Right ventricle myocardium superior (tissue), 1 donor: Measurements from ENCODE around the gene TBC1D4. TPM values are rescaled to one million over a fixed set of nuclear protein-coding genes. Genes with fewer than 3 reads are reported as not detected.
A peak's percentile ranks its signal among the peaks of the same experiment; 100 is the strongest.

Source experiments
- ATAC-seq: fragments of 200-7000 bp; cut with Tn5 transposase; one replicate; pipeline ENCODE4 v1.9.1; 2020; ENCODE audit warnings: mild to moderate bottlenecking; ENCODE audit not compliant: poor library complexity
- DNase-seq: peaks from one replicate; pipeline ENCODE4 v3.0.0-alpha.2; 2020
- intact Hi-C: fragments of 100-400 bp; cut with DNase I; formaldehyde crosslinking; loops from one replicate; pipeline ENCODE4 v1.11.2; 2022
- total RNA-seq: library from RNA; stranded (reverse); fragmentation: NEBNext Ultra II Directional; extraction: Animal tissue kit (Norgen Biotek cat#: 25700); gene quantifications from one replicate; pipeline ENCODE4 v1.2.1, GENCODE V29; 2021
- donor health status: DM: no; HTN: yes; CAD: no; lungs with severe emphysema.

TBC1D4 gene
- total RNA-seq, 1 donor from 2014 or later = 107 TPM

- ATAC-seq (no peak), DNase-seq (no peak)
Observed at GRCh38 chr13:75404726-75405125, 77.2 kb downstream of the TBC1D4 start.

DNA sequence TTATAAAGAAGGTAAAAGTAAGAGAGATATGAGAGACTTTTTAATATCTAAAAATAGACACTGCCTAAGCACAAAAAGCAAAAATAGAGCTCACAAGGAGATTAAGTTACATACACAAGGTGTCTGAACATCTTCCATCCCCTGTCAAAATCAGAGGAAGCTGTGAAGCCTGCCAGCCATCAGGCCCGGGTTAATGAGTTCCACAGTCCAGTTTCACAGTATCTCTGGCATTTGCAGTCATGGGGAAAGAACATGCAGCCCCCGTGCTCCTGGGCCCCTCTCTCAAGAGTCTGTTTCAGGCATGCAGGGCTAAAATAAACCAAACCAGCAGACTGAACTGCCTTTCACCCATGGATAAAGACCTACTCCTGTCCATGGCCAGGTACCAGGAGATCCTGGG is 79.2 kb downstream of the TBC1D4 start:
- peak; percentile 76 for ATAC-seq
- intact Hi-C loops = no loop called here
- peak; percentile 69 for DNase-seq

More at GRCh38 chr13:75404726-75405125, 77.2 kb downstream of the TBC1D4 start:
- intact Hi-C loops = no loop called here

GRCh38 chr13:75400775-75401174 is 81.2 kb downstream of the TBC1D4 start:
- no peak for ATAC-seq
- DNase-seq = no peak
- intact Hi-C loops = no loop called here

- ATAC-seq (no peak), DNase-seq (no peak)
- intact Hi-C loops = no loop called here
Observed at GRCh38 chr13:75399879-75400217, 82.1 kb downstream of the TBC1D4 start.

GRCh38 chr13:75399168-75399878 is 82.6 kb downstream of the TBC1D4 start:
- ATAC-seq (no peak), DNase-seq (no peak)
- intact Hi-C loops = no loop called here

- DNase-seq = no peak
Observed at GRCh38 chr13:75398072-75398471, 83.9 kb downstream of the TBC1D4 start.

DNA sequence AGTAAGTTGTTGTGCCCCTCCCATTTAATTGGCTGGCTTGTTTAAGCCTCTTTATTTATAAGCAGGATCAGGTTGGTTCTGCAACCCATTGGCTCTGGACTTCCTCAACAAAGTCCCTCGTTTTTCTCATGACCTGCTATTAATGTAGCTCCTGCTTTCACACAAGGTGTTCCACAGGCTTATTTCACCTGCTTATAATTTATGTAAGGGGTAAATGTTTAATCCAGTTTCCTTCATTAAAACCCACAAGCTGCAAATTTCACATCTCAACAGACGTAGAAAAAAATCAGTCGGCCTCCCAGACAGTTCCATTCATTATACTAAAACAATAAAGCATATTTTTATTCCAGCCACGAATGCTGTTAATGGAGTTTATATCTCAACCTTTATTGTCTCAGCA is 86.1 kb downstream of the TBC1D4 start:
- ATAC-seq (no peak), DNase-seq (no peak)
- intact Hi-C loops = no loop called here

More at GRCh38 chr13:75398072-75398471, 83.9 kb downstream of the TBC1D4 start:
- no peak for ATAC-seq
- intact Hi-C loops = no loop called here

DNA sequence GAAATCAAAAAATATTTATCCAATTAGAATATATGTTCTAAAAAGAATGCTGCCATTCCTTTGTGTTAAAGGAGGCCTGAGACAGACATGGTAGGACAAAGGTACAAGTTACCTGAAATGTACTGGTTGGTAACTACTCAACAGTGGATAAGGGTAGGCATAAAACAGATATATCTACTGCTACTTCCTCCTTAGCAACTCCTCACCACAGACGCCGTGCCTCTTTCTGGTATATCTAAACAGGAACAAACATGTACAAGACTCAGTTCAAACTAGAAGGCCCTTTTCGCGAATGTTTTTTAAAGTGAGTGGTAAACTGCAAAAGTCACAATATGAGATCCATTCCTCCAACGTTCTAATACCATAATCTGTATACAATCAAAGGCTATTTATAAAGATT is 86.9 kb downstream of the TBC1D4 start:
- DNase-seq = no peak
- intact Hi-C loops = no loop called here
- ATAC-seq = no peak

DNA sequence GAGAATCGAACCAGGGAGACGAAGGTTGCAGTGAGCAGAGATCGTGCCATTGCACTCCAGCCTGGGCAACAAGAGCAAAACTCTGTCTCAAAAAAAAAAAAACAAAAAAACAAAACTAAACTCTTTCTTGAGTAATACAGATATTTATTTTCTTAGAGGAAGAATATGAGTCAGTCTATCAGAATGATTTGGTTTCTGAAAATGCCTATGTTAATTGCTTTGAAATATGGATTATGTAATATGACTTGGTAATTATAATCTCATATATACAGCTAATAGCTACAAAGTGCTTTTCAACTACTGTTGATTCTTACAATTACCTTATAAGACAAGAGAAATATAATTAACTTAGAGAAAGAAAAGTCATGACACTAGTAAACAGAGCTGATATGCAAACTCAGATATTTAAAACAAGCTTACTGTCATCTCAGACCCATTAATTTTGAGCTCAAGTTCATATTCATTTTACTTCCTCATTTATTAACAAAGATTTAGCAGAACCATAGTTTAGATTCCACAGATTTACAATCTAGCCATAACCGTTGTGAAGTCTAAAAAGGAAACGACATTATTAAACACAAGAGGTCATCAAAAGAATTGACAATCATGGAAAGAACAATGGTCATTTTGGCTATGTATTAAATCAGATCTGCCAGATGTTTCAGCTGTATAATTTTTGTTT is 88.0 kb downstream of the TBC1D4 start:
- DNase-seq = no peak
- intact Hi-C loops = no loop called here
- no peak for ATAC-seq

GRCh38 chr13:75391432-75392100 is 90.4 kb downstream of the TBC1D4 start:
- intact Hi-C loops = no loop called here
- DNase-seq (no peak), ATAC-seq (peak; percentile 42)

DNA sequence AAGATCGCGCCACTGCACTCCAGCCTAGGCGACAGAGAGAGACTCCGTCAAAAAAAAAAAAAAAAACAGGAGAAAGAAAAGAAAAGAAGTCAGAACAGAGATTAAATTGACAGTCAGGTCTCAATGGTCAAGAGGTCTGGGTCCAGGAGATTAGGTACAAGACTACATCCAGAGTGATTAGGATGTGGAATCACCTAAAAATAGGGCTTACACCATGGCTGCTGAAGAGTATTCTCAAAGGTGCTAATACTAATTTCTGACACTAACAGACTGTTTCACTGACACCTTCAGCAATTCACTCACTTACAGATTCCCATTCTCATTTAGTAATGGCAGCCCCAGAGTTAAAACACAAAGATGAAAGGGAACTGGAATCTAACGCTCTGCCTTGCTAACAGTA is 91.7 kb downstream of the TBC1D4 start:
- intact Hi-C loops = no loop called here
- no peak for ATAC-seq
- no peak for DNase-seq

DNA sequence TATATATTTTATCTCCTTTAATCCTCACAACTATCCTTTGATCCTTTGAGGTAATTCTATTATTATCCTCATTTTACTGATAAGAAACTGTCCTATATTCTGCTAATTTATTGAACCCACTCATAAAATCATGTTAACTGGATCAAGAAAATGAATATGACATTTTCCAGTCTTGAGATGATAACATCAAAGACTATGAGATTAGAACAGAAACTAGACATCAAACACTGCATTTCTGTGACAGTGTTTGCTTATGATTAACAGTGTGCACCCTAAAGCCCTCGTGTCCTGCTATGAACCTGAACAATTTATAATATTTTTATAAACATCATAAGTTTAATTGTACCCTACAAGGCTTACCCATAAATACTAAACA is 96.3 kb downstream of the TBC1D4 start:
- no peak for DNase-seq
- intact Hi-C loops = no loop called here
- ATAC-seq = no peak

DNA sequence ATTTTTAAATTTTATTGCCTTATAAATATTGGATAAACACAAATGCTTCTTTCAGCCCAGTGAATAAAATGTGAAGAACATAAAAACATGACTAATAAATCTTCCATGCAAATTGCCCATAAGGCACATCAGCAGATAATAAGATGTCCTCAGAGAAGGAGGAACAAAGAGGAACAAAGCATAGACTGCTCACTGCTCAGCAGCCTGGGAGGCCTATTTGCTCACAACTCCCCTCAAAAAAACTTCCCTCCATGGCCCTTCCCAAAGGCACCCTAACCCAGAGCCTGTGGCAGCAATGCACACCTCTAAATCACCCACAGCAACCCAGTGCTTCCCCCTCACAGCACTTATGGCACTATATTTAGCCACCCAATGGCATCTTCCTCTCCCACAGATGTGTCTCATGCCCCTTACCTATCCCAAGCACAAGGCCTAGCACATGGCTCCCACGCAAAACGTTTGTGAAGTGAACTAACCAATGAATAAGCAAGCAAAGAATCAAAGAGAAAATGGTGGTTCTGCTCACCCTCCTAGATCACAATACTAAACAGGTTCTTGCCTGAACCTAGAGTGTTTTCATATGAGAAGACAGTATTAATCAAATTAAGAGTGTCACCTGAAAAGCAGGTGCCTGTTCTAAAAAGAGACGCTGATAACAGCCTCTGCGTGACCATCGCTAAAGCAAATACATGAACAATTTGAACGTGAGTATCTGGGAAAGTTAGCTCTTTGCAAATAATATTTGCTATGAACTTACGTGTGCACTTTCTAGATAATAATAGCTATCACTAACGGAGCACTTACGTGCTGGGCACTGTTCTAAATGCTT is 96.9 kb downstream of the TBC1D4 start:
- intact Hi-C loops = no loop called here
- DNase-seq (no peak), ATAC-seq (peak; percentile 80)

DNA sequence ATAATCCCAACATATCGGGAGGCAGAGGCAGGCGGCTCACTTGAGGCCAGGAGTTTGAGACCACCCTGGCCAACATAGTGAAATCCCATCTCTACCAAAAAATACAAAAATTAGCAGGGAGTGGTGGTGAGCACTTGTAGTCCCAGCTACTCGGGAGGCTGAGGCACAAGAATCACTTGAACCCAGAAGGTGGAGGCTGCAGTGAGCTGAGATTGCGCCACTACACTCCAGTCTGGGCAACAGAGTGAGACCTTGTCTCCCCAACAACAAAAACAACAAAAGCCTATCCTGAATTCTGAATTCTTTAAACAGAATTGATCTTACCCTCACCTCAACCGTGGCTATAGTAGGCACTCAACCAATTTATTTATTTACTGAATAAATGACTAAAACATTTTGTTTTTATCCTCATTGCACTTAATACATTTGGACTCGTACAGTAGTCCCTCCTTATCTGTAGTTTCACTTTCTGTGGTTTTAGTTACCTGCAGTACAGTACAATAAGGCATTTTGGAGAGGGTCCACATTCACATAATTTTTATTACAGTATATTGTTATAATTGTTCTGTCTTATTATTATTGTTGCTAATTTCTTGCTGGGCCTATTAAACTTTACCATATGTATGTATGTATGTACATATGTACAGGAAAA is 98.8 kb downstream of the TBC1D4 start:
- no peak for ATAC-seq
- intact Hi-C loops = no loop called here
- DNase-seq = no peak

- intact Hi-C loops = no loop called here
- DNase-seq (no peak), ATAC-seq (no peak)
Observed at GRCh38 chr13:75378301-75378700, 103.7 kb downstream of the TBC1D4 start.

DNA sequence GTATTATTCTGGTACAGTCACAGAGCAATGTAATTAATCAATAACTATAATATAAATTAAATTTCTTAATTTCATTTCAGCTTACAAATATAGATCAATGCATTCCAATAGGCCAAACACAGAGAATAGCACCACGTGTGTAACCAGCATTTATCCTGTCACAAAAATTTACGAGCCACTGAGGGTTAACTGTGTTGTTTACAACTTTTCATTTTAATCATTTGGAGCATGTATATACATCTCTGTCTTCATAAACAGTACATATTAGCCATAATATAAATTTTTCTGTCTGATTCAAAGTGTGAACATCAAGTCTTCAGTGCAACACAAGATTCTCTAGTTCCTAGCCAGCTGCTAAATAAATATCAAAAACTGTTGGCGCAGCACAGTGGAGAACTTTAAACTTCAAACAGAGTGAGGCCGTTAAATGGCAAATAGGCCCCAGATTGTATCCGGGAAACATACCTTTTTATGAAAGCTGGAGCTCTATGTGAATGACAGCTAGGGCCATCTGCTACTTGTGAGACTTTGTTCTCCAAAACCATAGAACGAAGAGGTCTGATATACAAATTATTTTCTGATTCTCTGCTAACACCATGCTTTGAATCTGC is 105.1 kb downstream of the TBC1D4 start:
- intact Hi-C loops = no loop called here
- no peak for ATAC-seq
- no peak for DNase-seq

GRCh38 chr13:75375329-75375728 is 106.6 kb downstream of the TBC1D4 start:
- no peak for DNase-seq
- intact Hi-C loops = no loop called here
- ATAC-seq = no peak

GRCh38 chr13:75373988-75374387 is 108.0 kb downstream of the TBC1D4 start:
- no peak for ATAC-seq
- intact Hi-C loops = loop anchor here (5.0 kb wide), 1 partner anchor 108 kb away; the partner anchor contains the start of gene TBC1D4
- DNase-seq = no peak
